Smooth muscle cell (in vitro differentiated cells): ENCODE results near the gene IL1RAPL2. TPM values are rescaled to one million over a fixed set of nuclear protein-coding genes. Genes with fewer than 3 reads are reported as not detected.

Experiments
- DNase-seq: peaks from one replicate; lab custom pipeline; 2025; ENCODE audit not compliant: unreplicated experiment; lab: John Stamatoyannopoulos, UW
- H2AFZ ChIP-seq: fragments of 200-600 bp; sonication (generic); 2 replicates; pipeline ENCODE4 v1.6.0; 2016; ENCODE audit warnings: antibody characterized with exemption, low read depth, mild to moderate bottlenecking
- H3F3A ChIP-seq: fragments of 200-600 bp; sonication (generic); 2 replicates; pipeline ENCODE4 v1.6.0; 2017; ENCODE audit warnings: antibody characterized with exemption, low read depth
- H3K27ac ChIP-seq: fragments of 200-600 bp; sonication (generic); 2 replicates; pipeline ENCODE4 v1.5.1; 2016; ENCODE audit warnings: low read depth, mild to moderate bottlenecking
- H3K27me3 ChIP-seq: fragments of 200-600 bp; sonication (generic); 2 replicates; pipeline ENCODE4 v1.6.1; 2016; ENCODE audit warnings: low read depth, mild to moderate bottlenecking
- H3K36me3 ChIP-seq: fragments of 200-600 bp; sonication (generic); 2 replicates; pipeline ENCODE4 v1.5.1; 2016; ENCODE audit warnings: low read depth
- H3K4me1 ChIP-seq: fragments of 200-600 bp; sonication (generic); 2 replicates; pipeline ENCODE4 v1.5.1; 2016; ENCODE audit warnings: low read depth
- H3K4me2 ChIP-seq: fragments of 200-600 bp; sonication (generic); 2 replicates; pipeline ENCODE4 v1.6.0; 2016; ENCODE audit warnings: mild to moderate bottlenecking
- H3K4me3 ChIP-seq: fragments of 200-600 bp; sonication (generic); 2 replicates; pipeline ENCODE4 v1.5.1; 2016; ENCODE audit warnings: mild to moderate bottlenecking
- H3K79me2 ChIP-seq: fragments of 200-600 bp; sonication (generic); 2 replicates; pipeline ENCODE4 v1.6.0; 2016; ENCODE audit warnings: low read depth, mild to moderate bottlenecking
- H3K9ac ChIP-seq: fragments of 200-600 bp; sonication (generic); 2 replicates; pipeline ENCODE4 v1.6.0; 2016; ENCODE audit warnings: low read depth
- H3K9me3 ChIP-seq: fragments of 200-600 bp; sonication (generic); replicated peaks from 2 replicates; pipeline ENCODE4 v1.5.1; 2016; ENCODE audit warnings: low read depth
- H4K20me1 ChIP-seq: fragments of 200-600 bp; sonication (generic); 2 replicates; pipeline ENCODE4 v1.6.0; 2016; ENCODE audit warnings: low read depth
- CTCF ChIP-seq: fragments of 200-600 bp; sonication (generic); IDR thresholded peaks from 2 replicates; pipeline ENCODE4 v1.5.1; 2017; ENCODE audit warnings: borderline replicate concordance, mild to moderate bottlenecking, antibody characterized with exemption; ENCODE audit not compliant: insufficient read depth, poor library complexity, severe bottlenecking
- WGBS: methylation state at CpG from one replicate; pipeline ENCODE4 v1.1.7; 2016; ENCODE audit warnings: low lambda C conversion rate; 5-methylcytosine and 5-hydroxymethylcytosine counted together
- polyA plus RNA-seq: library from polyadenylated mRNA; unstranded; fragments of >200 nt; fragmentation: Nextera tagmentation; extraction: Ambion mirVana; gene quantifications from 2 replicates; pipeline ENCODE4 v1.2.1, GENCODE V29; 2016
- total RNA-seq: library from RNA; depleted of rRNA; stranded (reverse); fragments of >200 nt; gene quantifications from 2 replicates; pipeline ENCODE4 v1.2.3, GENCODE V29; 2014

Gene IL1RAPL2
- total and polyA plus RNA-seq, 2 experiments from 2014 or later, result not detected

- no peak for TF ChIP-seq CTCF
- DNase-seq, result no peak
- no peak overlapping the region for H3K27ac ChIP-seq
Observed at GRCh38 chrX:105266456-105266855, 700.5 kb downstream of the IL1RAPL2 start.

GRCh38 chrX:105267167-105267566 is 701.2 kb downstream of the IL1RAPL2 start:
- Histone ChIP-seq H3K9me3 (no peaks in the 10 kb centered on the region), H3K27me3 (no peaks in the 10 kb centered on the region), H3K9ac (no peak overlapping the region), H2AFZ (no peak overlapping the region), H3K36me3 (no peaks in the 10 kb centered on the region), H3K4me3 (no peak overlapping the region), H3K4me1 (no peaks in the 10 kb centered on the region), H4K20me1 (no peaks in the 10 kb centered on the region), H3K79me2 (no peaks in the 10 kb centered on the region), H3K4me2 (no peak overlapping the region), H3F3A (no peaks in the 10 kb centered on the region), H3K27ac (no peak overlapping the region)
- no peak for DNase-seq
- 65% methylated on average over 2 of the region's 2 CpGs for WGBS
- no peak for TF ChIP-seq CTCF

More at GRCh38 chrX:105266456-105266855, 700.5 kb downstream of the IL1RAPL2 start:
- 73% methylated on average over 1 of the region's 1 CpG for whole genome bisulfite sequencing
- Histone ChIP-seq H3K36me3 (no peaks in the 10 kb centered on the region), H3K9me3 (no peaks in the 10 kb centered on the region), H3K9ac (no peak overlapping the region), H3K4me2 (no peak overlapping the region), H3F3A (no peaks in the 10 kb centered on the region), H2AFZ (no peak overlapping the region), H3K27me3 (no peaks in the 10 kb centered on the region), H3K4me3 (no peak overlapping the region), H3K4me1 (no peaks in the 10 kb centered on the region), H3K79me2 (no peaks in the 10 kb centered on the region), H4K20me1 (no peaks in the 10 kb centered on the region)

- Histone ChIP-seq H3K27me3 (no peaks in the 10 kb centered on the region), H3K9me3 (no peaks in the 10 kb centered on the region), H3K27ac (no peak overlapping the region), H3K79me2 (no peaks in the 10 kb centered on the region), H3K4me3 (no peak overlapping the region), H3K4me2 (no peak overlapping the region), H3K9ac (no peak overlapping the region), H3K4me1 (no peaks in the 10 kb centered on the region), H3K36me3 (no peaks in the 10 kb centered on the region), H3F3A (no peaks in the 10 kb centered on the region), H2AFZ (no peak overlapping the region), H4K20me1 (no peaks in the 10 kb centered on the region)
- DNase-seq, result no peak
- 90% methylated on average over 2 of the region's 2 CpGs for WGBS
- TF ChIP-seq CTCF, result no peak
Observed at GRCh38 chrX:105269386-105269785, 703.4 kb downstream of the IL1RAPL2 start.

- no peak for DNase-seq
- no peaks in the 10 kb centered on the region for H3K36me3 ChIP-seq
- H3K4me1 ChIP-seq, result no peaks in the 10 kb centered on the region
- H2AFZ ChIP-seq, result no peak overlapping the region
- H3K9ac ChIP-seq, result no peak overlapping the region
- H3K27ac ChIP-seq, result no peak overlapping the region
- no peaks in the 10 kb centered on the region for H4K20me1 ChIP-seq
- no peaks in the 10 kb centered on the region for H3K79me2 ChIP-seq
- no peak overlapping the region for H3K4me3 ChIP-seq
- no peaks in the 10 kb centered on the region for H3K27me3 ChIP-seq
- WGBS, result 50% methylated on average over 1 of the region's 1 CpG
- no peaks in the 10 kb centered on the region for H3F3A ChIP-seq
- no peaks in the 10 kb centered on the region for H3K9me3 ChIP-seq
- no peak for TF ChIP-seq CTCF
- no peak overlapping the region for H3K4me2 ChIP-seq
Observed at GRCh38 chrX:105273326-105273725, 707.3 kb downstream of the IL1RAPL2 start.
